ENCODE measurements around the gene CNTN4. TPM values are rescaled to one million over a fixed set of nuclear protein-coding genes. Genes with fewer than 3 reads are reported as not detected.

CNTN4 gene
- total RNA-seq, 4 donors from 2014 or later: 33.6 to 112 (median 53.1) TPM

DNA sequence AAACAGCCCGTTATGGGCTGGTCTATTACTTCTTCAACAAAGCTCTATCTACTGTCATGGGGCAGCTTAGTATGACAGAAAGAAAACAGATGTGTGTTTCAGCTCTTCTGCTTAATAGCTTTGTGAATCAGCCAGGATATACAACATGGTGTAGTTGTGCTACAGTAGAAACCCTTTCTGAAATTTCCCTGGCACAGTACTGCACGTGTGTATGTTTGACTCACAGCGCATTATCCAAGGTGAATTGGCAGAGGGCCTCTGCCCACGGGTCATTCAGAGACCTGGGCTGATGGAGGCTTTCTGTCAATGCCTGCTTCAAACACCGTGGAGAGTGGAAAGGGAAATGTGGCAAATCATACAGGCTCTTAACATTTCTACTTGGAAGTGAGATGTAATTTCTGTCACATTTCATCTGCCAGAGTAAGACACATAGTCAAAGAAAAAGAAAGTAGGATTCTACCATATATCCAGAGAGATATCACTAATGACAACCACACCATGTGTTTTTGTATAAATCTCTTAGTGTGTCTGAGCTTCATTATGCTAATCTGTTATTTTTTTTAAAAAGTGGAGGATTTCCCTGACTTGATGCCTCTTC is 505.1 kb downstream of the CNTN4 start:
- Histone ChIP-seq H3K4me1 (no peaks in the 10 kb centered on the region), H3K27me3 (no peaks in the 10 kb centered on the region), H3K36me3 (no peaks in the 10 kb centered on the region), H3K9me3 (no peaks in the 10 kb centered on the region), H3K27ac (no peak overlapping the region), H3K4me3 (replicated peaks in 1 of 3) (no peak overlapping the region)
- 61 to 67% methylated on average over 5 of the region's 5 CpGs for WGBS, 2 donors
- no peak for TF ChIP-seq POLR2A (IDR thresholded peaks at IDR 0.05)
- TF ChIP-seq, protein P1, sequence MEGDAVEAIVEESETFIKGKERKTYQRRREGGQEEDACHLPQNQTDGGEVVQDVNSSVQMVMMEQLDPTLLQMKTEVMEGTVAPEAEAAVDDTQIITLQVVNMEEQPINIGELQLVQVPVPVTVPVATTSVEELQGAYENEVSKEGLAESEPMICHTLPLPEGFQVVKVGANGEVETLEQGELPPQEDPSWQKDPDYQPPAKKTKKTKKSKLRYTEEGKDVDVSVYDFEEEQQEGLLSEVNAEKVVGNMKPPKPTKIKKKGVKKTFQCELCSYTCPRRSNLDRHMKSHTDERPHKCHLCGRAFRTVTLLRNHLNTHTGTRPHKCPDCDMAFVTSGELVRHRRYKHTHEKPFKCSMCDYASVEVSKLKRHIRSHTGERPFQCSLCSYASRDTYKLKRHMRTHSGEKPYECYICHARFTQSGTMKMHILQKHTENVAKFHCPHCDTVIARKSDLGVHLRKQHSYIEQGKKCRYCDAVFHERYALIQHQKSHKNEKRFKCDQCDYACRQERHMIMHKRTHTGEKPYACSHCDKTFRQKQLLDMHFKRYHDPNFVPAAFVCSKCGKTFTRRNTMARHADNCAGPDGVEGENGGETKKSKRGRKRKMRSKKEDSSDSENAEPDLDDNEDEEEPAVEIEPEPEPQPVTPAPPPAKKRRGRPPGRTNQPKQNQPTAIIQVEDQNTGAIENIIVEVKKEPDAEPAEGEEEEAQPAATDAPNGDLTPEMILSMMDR (IDR thresholded peaks at IDR 0.05): no peak
- no peak for DNase-seq
- intact Hi-C loops (cut with DNase I): no loop called here

DNA sequence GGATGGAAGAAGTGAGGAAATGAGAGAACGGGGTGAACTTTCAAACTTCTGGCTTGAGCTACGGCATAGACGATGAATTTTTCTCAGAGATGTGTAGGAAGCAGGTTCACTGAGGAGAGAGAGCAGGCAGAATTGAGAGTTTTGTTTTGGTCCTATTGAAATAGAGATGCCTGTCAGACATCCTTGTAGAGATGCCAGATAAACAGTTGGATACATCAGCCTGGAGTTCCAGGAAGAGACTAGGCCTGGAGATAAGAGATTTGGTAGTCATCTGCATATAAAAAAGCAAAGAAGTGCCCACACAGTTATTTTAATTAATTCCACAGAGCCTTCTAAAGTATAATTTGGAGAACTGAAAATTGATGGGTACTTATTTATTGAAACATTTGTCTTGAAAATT is 515.9 kb downstream of the CNTN4 start:
- Histone ChIP-seq H3K4me1 (no peaks in the 10 kb centered on the region), H3K9me3 (no peaks in the 10 kb centered on the region), H3K27ac (no peak overlapping the region), H3K27me3 (no peaks in the 10 kb centered on the region), H3K36me3 (no peaks in the 10 kb centered on the region), H3K4me3 (replicated peaks in 1 of 3) (no peak overlapping the region)
- TF ChIP-seq, protein P1 (IDR thresholded peaks at IDR 0.05): no peak
- TF ChIP-seq POLR2A (IDR thresholded peaks at IDR 0.05): no peak
- DNase-seq: no peak
- intact Hi-C loops (cut with DNase I): no loop called here
- WGBS, 2 donors: 92 to 95% methylated on average over 3 of the region's 3 CpGs

DNA sequence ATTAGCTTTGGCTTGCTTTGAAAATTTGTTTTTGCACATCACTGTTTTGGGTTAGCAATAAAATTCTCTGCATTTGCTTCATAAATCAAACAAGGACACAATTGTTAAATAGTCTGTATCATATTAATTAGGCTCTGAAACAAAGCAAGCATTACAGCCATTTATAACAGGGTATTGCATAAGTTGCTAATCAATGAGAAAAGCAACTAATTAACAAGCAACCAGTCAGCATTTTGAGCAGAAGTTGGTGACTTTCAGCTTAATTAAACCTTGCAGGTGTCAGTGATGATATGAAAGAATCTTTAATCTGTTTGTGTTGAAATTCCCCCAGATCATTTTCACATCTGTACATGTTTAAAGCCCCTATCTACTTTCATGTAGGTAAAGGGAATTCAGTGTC is 516.4 kb downstream of the CNTN4 start:
- Histone ChIP-seq H3K4me3 (replicated peaks in 1 of 3) (no peak overlapping the region), H3K27ac (no peak overlapping the region), H3K9me3 (no peaks in the 10 kb centered on the region), H3K4me1 (no peaks in the 10 kb centered on the region), H3K36me3 (no peaks in the 10 kb centered on the region), H3K27me3 (no peaks in the 10 kb centered on the region)
- intact Hi-C loops (cut with DNase I): no loop called here
- no peak for TF ChIP-seq POLR2A (IDR thresholded peaks at IDR 0.05)
- TF ChIP-seq, protein P1 (IDR thresholded peaks at IDR 0.05): no peak
- DNase-seq: no peak

DNA sequence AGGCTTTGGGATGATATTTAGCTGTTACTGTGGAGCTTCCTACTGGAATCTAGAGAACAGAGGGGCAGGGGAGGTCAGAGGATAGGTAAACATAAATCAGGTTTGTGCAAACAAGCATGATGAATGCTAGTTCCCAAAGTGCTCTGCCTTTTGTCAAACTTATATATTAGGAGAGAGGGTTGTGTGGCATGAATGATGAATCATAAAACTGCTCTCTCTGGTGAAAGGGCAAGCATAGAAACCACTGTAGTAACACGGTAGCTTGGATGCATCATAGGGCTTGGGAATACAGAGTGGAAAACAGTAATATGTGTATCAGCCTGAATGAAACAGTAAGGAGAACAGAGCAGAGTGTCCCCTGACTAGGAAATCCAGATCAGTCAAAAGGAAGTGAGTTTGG is 524.8 kb downstream of the CNTN4 start:
- no peak for TF ChIP-seq POLR2A (IDR thresholded peaks at IDR 0.05)
- TF ChIP-seq, protein P1 (IDR thresholded peaks at IDR 0.05): no peak
- WGBS, 2 donors: 46 to 71% methylated on average over 1 of the region's 1 CpG
- Histone ChIP-seq H3K9me3 (no peaks in the 10 kb centered on the region), H3K4me1 (peaks cover 0 to 4% of the 10 kb centered on the region in 2 donors), H3K27ac (no peak overlapping the region), H3K4me3 (replicated peaks in 1 of 3) (no peak overlapping the region), H3K36me3 (no peaks in the 10 kb centered on the region), H3K27me3 (no peaks in the 10 kb centered on the region)
- intact Hi-C loops (cut with DNase I): no loop called here
- no peak for DNase-seq

DNA sequence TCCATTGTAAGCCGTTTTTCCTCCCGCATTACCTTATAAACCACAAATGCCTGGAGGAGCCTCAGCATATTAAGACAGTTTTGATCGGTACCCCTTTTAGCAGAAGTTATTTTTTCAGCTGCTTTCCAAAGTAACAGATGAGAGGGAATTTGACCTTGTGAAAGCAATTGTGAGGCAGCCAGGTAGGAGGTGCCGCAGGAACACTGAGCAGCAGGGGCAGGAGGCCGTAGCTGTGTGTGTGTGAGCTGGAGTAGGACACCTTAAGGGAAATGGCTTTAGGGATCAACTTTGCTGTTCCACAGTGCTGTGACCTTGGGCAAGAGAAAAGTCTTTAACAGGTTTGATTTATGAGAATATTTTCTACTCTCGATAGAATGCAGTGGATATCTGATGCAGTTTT is 529.5 kb downstream of the CNTN4 start:
- Histone ChIP-seq H3K27ac (no peak overlapping the region), H3K4me3 (replicated peaks in 1 of 3) (no peak overlapping the region), H3K9me3 (no peaks in the 10 kb centered on the region), H3K4me1 (peaks cover 0 to 4% of the 10 kb centered on the region in 2 donors), H3K27me3 (no peaks in the 10 kb centered on the region), H3K36me3 (no peaks in the 10 kb centered on the region)
- WGBS, 2 donors: 80 to 81% methylated on average over 6 of the region's 6 CpGs
- no peak for DNase-seq
- TF ChIP-seq, protein P1 (IDR thresholded peaks at IDR 0.05): no peak
- no peak for TF ChIP-seq POLR2A (IDR thresholded peaks at IDR 0.05)
- intact Hi-C loops (cut with DNase I): no loop called here
